ENCODE results near the gene JAM2. TPM values are rescaled to one million over a fixed set of nuclear protein-coding genes. Genes with fewer than 3 reads are reported as not detected.

The JAM2 gene
- total RNA-seq, 1 donor from 2014 or later = 29.7 TPM

- H3K4me3 Mint-ChIP-seq = no peak overlapping the region
- H3K4me1 Mint-ChIP-seq = no peaks in the 10 kb centered on the region
- H3K27me3 Mint-ChIP-seq (ENCODE audit: low read depth) = no peaks in the 10 kb centered on the region
- no peak for TF ChIP-seq CTCF (conservative IDR thresholded peaks at IDR 0.05)
- peaks cover 3% of the 10 kb centered on the region for H3K36me3 Mint-ChIP-seq (ENCODE audit: low read depth)
- no peak for DNase-seq (ENCODE audit: low read depth, low spot score)
- no peaks in the 10 kb centered on the region for H3K9me3 Mint-ChIP-seq
- H3K27ac Mint-ChIP-seq (ENCODE audit: unreplicated experiment) = peak overlapping the region; percentile 31
Observed at GRCh38 chr21:25760677-25761076, 121.6 kb downstream of the JAM2 start.

- no peak for DNase-seq (ENCODE audit: low read depth, low spot score)
- H3K36me3 Mint-ChIP-seq (ENCODE audit: low read depth) = peaks cover 3% of the 10 kb centered on the region
- H3K9me3 Mint-ChIP-seq = no peaks in the 10 kb centered on the region
- H3K27me3 Mint-ChIP-seq (ENCODE audit: low read depth) = no peaks in the 10 kb centered on the region
- no peak for TF ChIP-seq CTCF (conservative IDR thresholded peaks at IDR 0.05)
- H3K4me1 Mint-ChIP-seq = no peaks in the 10 kb centered on the region
- no peak overlapping the region for H3K4me3 Mint-ChIP-seq
- no peak overlapping the region for H3K27ac Mint-ChIP-seq (ENCODE audit: unreplicated experiment)
Observed at GRCh38 chr21:25764065-25764464, 125.0 kb downstream of the JAM2 start.

Other genes starting within 250 kb of the JAM2 start
- 36.5 and 39.0 TPM in 2 replicates for gene MRPL39, start 31.8 kb upstream of the JAM2 start, total RNA-seq
- gene ATP5PF, start 95.6 kb downstream of the JAM2 start, total RNA-seq = 114 and 124 TPM in 2 replicates
- gene GABPA, start 95.7 kb downstream of the JAM2 start, total RNA-seq = 22.8 and 23.3 TPM in 2 replicates

Measured in neural crest cell (in vitro differentiated cells).